ENCODE data around the gene JMJD7. TPM values are rescaled to one million over a fixed set of nuclear protein-coding genes. Genes with fewer than 3 reads are reported as not detected.
"Not testable (repeated sequence)": the region's sequence is repeated elsewhere in the genome, so short reads cannot be mapped to it uniquely, and the experiment has no call there.

The JMJD7 gene
- total RNA-seq, 1 donor from 2014 or later: 3.6 TPM

DNA sequence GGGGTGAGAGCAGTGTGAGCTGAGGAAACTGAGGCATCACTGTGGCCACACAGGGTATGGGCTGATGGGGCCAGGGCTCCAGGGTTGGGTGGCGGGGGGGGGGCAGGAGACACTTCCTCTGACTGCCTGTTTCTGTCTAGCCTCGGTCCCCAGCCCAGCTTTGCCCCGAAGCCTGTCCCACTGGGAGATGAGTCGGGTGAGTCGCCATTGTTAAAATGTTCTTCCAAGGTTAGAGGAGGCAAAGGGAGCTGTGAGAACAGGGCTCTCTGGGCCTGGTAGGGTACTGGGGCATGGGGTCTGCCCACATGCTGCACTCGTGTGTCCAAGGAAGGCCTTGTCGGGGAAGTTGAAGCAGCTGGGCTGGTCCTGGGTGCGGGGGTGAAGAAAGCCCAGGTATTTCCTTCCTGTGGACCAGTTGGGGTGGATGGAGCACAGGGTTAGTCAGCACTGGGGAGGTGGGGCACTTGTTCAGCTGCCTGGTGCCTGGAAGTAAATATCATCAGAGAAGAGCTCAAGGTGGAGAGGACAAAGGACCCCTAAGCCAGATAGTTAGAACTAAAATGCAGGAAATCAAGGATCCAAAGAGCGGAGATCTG, 8.3 kb upstream of the JMJD7 start:
- no peak for DNase-seq (ENCODE audit: extremely low read depth, low read depth, low spot score)

DNA sequence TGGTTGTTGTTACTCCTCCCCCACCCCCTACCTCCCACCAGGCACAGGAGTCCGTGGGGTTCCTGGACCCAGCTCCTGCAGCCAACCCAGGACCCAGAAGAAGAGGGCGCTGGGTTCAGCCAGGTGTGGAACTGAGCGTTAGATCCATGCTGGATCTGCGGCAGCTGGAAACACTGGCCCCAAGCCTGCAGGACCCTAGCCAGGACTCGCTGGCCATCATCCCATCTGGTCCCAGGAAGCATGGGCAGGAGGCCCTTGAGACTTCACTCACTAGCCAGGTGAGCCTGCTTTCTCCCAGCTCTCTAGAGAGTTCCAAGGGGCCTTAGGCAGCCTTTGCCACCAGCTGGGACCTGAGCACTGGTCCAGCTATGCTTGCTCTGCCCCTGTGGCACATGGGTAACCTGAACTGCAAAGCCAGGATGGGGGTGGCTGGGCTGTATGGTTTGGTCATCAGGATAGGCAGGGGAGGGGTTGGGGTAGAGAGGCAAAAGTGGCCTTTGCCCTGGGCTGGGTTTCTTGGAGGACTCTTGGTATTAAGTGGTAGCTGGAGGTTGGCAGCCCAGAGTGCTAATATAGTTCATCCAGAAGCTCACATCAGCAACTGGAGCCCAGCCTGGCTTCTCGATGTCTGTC, 7.0 kb upstream of the JMJD7 start:
- no peak for DNase-seq (ENCODE audit: extremely low read depth, low read depth, low spot score)

DNA sequence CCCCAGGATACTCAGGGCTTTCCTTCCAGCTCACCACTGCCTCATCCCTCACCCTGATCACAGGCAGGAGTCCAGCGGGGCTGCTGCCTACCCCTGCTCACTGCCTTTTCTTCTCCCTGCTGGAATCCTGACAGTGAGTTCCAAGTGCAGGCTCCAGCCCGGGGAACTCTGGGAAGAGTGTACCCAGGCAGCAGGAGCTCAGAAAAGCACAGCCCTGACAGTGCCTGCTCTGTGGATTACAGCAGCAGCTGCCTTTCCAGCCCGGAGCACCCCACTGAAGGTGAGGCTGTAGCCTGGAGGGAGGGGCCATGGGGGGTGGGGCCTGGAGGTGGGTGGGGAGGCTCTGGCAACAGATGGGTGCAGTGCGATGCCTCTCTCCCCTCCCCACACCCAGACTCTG, 6.1 kb upstream of the JMJD7 start:
- DNase-seq (ENCODE audit: extremely low read depth, low read depth, low spot score): no peak

DNA sequence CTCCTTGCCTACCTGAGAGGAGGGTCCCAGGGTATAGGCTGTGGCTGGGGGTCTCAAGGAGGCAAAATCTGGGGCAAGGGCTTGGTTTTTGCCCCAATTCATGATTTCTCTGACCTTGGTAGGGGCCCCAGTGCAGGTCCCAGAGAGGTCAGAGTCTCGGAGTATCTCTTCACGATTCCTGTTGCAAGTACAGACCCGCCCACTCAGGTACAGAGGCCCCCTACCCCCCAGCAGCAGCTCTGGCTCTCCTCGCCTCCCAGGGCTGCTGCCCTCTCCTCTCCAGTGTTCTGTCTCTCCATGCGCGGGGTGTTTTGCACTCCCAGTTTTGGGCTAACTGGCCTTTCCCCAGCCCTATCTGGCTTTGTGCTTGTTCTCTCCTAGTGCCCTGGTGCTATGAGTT, 5.4 kb upstream of the JMJD7 start:
- DNase-seq (ENCODE audit: extremely low read depth, low read depth, low spot score): no peak

DNA sequence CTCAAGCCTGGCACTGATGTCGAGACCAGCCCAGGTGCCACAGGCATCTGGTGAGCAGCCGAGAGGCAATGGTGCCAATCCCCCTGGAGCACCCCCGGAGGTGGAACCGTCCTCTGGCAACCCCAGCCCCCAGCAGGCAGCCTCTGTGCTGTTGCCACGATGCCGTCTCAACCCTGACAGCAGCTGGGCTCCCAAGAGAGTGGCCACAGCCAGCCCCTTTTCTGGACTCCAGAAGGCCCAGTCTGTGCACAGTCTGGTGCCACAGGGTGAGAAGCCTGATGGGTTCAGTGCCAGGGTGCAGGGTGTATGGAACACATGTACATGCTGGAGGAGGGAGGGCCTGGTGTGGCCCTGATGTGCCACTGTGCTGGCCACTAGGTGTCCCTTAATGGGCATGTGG, 4.9 kb upstream of the JMJD7 start:
- DNase-seq (ENCODE audit: extremely low read depth, low read depth, low spot score): no peak

DNA sequence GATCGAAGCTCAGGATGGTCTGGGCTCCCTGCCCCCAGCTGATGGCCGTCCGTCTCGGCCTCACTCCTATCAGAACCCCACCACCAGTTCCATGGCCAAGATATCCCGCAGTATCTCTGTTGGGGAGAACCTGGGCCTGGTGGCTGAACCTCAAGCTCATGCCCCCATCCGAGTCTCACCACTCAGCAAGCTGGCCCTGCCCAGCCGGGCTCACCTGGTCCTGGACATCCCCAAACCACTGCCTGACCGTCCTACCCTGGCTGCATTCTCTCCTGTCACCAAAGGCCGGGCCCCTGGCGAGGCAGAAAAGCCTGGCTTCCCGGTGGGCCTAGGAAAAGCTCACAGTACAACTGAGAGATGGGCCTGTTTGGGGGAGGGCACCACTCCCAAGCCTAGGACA, 4.4 kb upstream of the JMJD7 start:
- DNase-seq (ENCODE audit: extremely low read depth, low read depth, low spot score): no peak

DNA sequence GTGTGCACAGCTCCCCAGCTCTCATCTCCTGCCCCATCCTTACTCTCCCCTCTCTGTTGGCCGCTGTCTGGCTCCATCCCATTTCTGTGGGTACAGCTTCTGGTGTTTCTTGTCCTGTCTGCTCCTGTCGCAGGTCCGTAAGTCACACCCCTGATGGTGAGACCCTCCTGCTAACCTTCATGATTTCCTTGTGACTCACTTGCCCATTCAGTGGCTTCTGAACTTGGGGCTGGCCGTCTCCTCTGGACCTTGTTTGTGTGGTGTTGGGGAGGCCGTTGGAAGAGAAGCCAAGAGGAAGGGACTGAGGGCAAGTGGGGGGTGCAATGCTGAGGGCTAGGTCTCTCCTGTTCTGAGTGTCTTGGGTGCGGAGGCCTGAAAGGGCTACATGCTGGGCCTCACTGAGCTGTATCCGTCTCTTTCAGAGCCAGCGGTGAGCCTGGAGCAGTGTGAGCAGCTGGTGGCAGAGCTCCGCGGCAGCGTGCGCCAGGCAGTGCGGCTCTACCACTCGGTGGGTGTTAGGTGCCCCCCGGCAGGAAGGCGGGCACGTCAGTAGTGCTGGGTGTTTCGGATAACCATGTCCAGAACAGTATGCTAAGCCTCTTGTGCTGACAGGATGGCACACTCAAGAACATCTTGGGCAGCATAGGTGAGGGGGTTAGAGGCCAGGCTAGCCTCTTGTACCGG, 3.7 kb upstream of the JMJD7 start:
- DNase-seq (ENCODE audit: extremely low read depth, low read depth, low spot score): no peak

DNA sequence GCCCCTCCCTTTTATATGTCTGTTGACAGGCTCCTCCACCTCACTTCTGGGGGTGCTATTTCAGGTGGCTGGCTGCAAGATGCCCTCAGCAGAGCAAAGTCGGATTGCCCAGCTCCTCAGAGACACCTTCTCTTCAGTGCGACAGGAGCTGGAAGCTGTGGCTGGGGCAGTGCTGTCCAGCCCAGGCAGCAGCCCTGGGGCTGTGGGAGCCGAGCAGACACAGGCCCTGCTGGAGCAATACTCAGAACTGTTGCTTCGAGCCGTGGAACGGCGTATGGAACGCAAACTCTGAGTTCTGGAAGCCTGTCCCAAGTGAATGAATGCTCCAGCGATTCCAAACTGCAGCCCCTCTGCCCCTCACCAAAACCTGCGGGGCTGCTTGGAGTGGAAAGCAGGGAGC, 2.7 kb upstream of the JMJD7 start:
- DNase-seq (ENCODE audit: extremely low read depth, low read depth, low spot score): no peak

DNA sequence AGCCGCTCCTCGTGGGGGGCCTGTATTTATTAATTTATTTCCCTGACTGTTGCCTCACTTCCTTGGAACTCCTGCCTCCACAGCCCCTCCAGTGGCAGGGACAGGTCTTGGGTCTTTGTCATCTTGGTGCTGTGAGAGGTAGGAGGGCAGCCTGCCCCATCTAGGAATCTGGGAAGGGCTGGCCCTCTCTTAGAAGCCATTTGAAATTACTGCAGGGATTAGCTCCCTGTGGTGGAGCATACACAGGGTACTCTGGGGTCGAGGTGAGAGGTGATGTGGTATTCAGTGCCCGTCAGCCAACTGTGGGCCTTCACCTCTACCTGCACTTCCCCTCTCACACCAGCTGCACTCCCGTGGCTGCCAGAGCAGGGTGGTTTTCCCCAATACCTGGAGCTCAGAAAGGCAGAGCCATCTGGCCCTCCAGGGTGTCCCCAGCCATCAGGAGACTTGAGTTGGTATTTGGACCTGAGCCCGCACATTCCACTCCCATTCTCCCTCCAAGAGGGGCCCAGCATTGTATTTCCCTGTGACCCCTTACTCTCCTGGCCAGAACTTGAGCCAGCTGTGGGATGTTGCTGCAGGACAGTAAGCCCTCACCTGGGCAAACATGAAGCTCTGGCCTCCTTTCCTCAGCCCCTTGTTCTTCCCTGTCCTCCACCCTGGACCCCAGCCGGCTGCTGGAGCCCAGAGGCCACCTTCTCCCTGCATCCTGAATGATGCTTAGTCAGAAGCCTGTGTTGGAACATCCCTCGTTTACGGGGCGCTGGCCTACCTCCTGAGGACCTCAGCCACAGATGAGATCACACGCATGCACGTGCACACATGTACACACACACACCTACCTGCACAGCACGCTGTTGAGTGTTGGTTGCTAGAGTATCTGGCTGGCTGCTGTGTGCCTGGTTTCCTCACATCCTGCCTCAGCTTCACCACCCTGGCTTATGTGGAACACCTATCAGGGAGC, 2.0 kb upstream of the JMJD7 start:
- DNase-seq (ENCODE audit: extremely low read depth, low read depth, low spot score): no peak

DNA sequence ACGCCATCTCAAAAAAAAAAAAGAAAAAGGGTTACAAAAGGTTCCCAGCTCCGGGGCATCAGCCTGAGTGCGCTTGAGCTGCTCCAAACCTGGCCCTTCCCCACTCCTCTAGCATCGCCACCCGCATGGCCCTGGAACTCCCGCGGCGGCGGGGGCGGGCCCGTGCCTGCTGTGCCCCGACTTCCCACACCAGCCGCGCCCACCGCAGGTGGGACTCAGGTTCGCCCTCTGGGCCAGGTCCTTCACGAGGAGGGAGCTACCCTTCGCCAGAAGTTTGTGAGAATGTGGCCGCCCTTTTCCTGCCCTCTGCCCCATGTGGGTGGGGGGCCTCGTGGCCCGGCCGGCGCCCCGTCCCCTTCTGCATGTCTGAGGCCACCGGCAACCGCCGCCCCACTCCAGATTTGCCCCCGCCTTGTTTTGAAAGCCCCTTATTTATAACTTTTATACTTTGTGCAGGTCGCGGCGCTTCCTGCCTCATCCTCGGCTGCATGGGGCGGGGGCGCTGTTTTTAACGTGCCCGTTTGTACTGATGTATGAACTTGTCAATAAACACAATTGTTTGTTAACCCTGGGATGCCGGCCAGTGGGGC, 507 bp upstream of the JMJD7 start:
- no peak for DNase-seq (ENCODE audit: extremely low read depth, low read depth, low spot score)

DNA sequence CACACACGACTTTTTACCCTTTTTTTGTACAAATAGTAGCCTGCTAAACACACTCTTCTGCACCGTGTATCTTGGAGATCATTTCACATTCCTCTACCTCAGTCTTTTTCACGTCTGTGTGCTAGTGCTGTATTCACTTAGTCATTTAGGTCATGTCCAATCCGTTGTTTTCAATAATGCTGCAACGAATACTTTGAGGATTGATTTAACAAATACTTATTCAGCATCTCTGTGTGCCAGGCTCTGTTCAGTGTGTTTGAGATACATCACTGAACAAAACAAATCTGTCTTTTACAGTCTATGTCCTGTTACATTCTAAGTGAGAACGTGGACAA, 882 bp downstream of the JMJD7 start:
- DNase-seq (ENCODE audit: extremely low read depth, low read depth, low spot score): no peak

DNA sequence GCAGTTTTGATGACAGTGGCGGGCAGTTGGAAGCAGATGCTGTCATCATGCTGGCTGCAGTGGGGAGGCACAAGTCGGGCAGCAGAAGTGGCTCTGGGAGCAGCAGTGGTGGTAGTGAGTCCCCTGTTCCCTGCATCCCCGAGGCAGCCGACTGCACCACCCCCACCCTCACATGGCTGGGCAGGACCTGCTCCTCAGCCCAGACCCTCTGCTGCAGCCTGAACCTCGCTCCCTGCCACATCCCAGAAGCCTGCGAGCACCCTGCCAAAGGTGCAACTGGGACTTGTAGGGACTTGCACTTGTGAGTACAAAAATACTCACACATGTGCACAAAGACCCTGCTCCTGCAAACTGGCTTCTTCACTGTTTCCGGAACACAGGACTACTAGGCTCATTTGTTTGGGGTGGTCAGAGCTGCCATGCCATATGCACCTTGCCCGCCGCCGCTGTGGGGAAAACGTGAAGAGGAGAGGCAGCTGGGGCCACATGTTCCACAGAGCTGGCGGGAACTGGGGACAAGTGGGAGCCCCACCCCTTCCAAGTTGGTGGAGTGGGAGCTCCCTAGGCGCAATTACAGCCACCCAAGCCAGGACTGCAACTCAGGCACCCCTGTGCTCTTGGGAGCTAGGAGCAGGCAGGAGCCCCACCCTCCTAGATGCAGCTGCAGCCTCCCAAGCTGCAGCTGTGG, 2.2 kb downstream of the JMJD7 start:
- DNase-seq (ENCODE audit: extremely low read depth, low read depth, low spot score): no peak

DNA sequence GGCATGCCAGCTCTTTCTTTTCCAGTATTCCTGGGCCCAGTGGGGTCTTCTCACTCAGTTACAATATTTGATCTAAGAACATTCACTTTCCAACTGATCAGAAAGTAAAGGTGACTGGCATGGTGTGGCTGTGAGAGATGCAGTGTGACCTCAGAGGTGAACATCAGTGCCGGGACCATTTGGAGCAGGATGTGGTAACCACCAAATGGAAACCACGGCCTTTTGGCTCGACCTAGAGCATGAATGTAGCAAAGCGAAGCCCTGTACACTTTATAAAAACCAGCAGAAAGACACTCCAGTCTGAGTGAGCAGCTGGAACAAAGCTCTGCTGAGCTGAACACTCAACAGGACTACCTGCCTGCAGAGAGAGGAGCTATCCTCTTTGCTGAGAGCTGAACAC, 3.4 kb downstream of the JMJD7 start:
- DNase-seq (ENCODE audit: extremely low read depth, low read depth, low spot score): not testable (repeated sequence)

DNA sequence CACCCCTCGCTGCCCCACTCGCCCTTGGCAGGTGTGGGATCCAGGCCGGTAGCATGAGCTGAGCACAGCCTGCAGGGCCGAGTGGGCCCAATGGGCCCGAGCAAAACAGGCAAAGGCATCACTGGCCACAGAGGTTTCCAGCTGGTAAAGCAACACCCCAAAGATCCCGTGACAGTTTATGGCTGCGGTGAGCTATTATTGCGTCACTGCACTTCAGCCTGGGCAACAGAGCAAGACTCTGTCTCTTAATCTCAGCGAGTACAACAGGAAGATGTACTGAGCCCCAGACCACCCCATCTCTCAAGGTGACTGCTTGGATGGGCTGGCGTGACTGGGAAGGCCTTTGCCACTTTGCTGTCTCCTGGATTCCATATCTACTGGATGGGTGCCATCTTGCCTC, 4.3 kb downstream of the JMJD7 start:
- no peak for DNase-seq (ENCODE audit: extremely low read depth, low read depth, low spot score)

DNA sequence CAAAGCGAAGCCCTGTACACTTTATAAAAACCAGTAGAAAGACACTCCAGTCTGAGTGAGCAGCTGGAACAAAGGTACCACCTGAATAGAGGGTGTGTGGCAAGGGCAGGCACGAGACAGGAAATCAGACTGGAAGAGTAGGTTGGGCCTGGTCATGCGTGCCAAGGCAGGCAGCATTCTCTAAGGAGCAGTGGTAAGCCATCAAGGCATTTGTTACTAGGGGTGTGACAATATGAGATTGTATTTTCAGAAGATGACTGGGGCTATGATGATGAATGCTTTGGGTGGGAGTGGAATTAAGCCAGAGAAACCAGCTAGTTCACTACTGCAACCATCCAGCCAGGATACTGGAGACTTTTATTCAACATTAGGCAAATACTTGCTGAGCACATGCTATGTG, 5.0 kb downstream of the JMJD7 start:
- DNase-seq (ENCODE audit: extremely low read depth, low read depth, low spot score): no peak

DNA sequence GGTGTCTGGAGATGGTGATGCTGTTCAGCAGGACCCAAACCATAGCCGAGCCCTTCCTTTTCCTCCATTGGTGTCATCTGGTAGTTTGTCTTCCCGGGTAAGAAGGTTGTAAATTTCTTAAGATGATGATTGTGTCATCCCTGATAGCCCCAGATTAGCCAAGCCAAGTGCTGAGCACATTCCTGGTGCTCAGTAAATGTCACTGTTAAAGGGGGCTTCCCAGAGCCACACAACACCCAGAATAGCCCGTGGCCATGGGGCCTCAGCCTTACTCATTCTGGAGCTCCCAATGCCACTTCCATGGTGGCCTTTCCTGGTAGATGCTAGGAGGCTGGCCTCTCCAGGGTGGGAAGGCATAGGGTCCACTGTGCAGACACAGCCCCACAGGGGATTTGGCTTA, 6.2 kb downstream of the JMJD7 start:
- no peak for DNase-seq (ENCODE audit: extremely low read depth, low read depth, low spot score)

DNA sequence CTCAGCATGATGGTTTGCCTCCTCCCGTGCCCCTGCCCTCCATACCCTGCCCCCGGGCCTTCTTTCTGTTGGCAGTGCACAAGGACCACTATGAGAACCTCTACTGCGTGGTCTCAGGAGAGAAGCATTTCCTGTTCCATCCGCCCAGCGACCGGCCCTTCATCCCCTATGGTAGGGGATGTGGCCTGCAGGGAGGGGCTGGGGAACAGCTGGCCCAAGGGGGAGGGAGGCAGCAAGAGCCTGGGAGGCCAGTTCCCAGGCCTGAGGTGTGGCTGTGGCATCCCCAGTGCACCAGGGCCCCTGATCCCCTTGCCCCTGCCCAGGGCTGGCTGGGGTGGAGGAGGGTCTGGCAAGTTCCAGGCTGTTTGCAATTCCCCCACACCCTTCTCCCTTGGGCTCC, 8.2 kb downstream of the JMJD7 start:
- DNase-seq (ENCODE audit: extremely low read depth, low read depth, low spot score): no peak

DNA sequence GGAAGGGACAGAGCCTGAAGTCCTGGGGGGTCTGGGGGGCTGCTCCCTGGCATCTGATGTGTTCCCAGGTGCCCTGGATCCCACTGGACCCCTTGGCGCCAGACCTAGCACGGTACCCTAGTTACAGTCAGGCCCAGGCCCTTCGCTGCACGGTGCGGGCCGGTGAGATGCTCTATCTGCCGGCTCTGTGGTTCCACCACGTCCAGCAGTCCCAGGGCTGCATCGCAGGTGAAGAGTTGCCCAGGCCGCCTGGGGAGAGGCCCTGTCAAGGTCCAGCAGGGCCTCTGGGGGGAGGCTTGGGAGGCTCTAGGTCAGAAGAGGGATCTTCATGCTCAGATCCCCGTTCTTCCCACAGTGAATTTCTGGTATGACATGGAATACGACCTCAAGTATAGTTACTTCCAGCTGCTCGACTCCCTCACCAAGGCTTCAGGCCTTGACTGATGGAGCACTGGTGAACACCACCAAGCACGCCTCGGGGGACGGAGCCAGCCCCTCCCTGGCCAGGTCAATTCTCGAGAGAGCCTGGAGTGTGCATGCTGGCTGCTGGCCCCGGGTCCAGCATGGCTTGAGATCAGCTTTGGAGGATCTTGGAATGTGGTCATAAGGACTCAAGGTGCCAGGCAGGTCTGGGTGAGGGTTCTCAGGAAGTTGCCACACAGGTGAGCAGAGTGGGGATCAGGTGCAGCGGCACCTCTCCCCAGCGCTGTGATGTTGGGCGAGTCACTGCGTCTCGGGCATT, 9.0 kb downstream of the JMJD7 start:
- DNase-seq (ENCODE audit: extremely low read depth, low read depth, low spot score): no peak

DNA sequence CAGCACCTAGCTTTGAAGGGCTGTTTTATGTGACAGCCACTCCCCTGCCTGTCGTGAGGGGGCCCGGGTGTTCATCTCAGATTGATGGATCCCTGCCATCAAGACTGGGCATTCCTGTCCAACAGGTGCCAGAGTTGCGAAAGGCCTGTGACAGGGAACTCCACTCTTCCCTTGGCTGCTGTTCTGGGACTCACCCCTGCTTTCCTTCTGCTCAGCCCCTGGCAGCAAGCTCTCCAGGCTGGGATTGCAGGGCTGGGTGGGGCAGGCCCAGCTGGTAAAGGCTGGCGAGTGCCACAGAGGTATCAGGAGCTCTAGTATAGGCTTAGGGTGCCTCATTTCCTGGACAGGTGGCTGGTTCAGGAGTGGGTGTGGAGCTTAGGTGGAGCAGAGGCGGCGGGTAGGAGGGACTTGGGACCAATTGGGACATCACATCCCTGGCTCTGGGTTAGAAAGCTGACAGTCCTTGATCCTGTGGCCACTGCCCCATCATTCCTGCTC, 10.6 kb downstream of the JMJD7 start, which contains the start of gene PLA2G4B:
PLA2G4B (plus strand) TSS at position 448 of the 498 bp plus-strand sequence. CDS start 67 bp downstream, outside the sequence.
- DNase-seq (ENCODE audit: extremely low read depth, low read depth, low spot score): no peak

Measured in glomerular endothelial cell (primary cell).